ENCODE measurements around the gene WDR6. TPM values are rescaled to one million over a fixed set of nuclear protein-coding genes. Genes with fewer than 3 reads are reported as not detected.
A peak's percentile ranks its signal among the peaks of the same experiment; 100 is the strongest.

The WDR6 gene
- total and polyA plus RNA-seq, 9 of the 15 experiments (the other 6 are each of a cell fraction or from before 2014, with no cell fraction given) = 8.9 to 90.6 (median 44.7) TPM

DNA sequence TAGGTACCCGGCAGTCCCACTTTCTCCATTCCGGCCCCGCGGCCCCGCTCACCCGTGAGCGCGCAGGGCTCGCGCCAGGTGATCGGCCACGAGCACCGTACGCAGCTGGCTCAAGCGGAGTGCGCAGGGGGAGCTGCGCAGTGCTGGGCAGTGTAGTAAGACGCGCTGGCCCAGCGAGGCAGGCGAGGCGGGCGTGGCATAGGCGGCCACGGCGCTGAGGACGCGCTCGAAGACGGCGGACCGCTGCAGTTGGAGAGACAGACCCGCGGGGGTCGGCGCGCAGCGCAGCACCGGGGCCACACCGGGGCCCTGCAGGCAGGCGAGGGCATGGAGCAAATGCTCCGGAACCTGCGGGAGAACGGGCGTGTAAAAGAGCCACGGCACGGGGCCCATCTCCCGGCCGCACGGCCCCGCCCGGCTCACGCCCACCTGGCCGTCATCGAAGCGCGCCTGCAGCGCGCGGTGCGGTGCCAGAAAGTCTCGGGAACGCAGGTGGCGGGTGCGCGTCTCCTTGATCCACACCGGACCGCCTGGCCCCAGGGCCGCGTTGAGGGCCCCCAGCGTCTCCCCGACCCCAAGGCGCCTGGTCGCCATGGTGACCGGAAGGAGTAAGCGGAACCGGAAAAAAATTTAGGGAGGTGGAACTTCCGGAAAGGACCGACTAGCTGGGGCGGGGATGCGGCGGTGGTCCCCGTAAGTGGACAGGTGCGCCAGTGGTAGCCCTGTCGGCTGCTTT lies 10.9 kb downstream of the WDR6 start, which contains the start of gene DALRD3 (continued):
- no peak for TF ChIP-seq MXD1 (CRISPR knock-in tag; IDR thresholded peaks at IDR 0.05; ENCODE audit: borderline replicate concordance, poor library complexity, severe bottlenecking)
- TF ChIP-seq L3MBTL2 (IDR thresholded peaks at IDR 0.05) = peak; percentile 61; the same call in 1 of the 2 replicates
- TF ChIP-seq DMBX1 (CRISPR knock-in tag; IDR thresholded peaks at IDR 0.05; ENCODE audit: borderline replicate concordance) = 0 out of 2 replicates have a peak, but pooled peaks have one; percentile 35
- TF ChIP-seq ZBTB11 (CRISPR knock-in tag; IDR thresholded peaks at IDR 0.05) = peak in 1 of 3 experiments; percentile 81; a peak in 2 of 6 replicates
- 0 out of 2 replicates have a peak, but pooled peaks have one; percentile 13 for TF ChIP-seq MBD2 (IDR thresholded peaks at IDR 0.05; ENCODE audit: borderline replicate concordance, low read depth)
- peak; percentile 93 for TF ChIP-seq CREB1 (IDR thresholded peaks at IDR 0.05)
- peak; percentile 93 for TF ChIP-seq CREB1 (CRISPR knock-in tag; IDR thresholded peaks at IDR 0.05)
- TF ChIP-seq ZNF75A (CRISPR knock-in tag; IDR thresholded peaks at IDR 0.05) = 0 out of 2 replicates have a peak, but pooled peaks have one; percentile 17
- no peak for TF ChIP-seq MTA2 (IDR thresholded peaks at IDR 0.05; ENCODE audit: low read depth)
- TF ChIP-seq MAX (CRISPR knock-in tag; IDR thresholded peaks at IDR 0.05) = peak; percentile 78
- no peak; the same call in 1 of the 2 replicates for TF ChIP-seq ETS1 (conservative IDR thresholded peaks at IDR 0.05; ENCODE audit: control insufficient read depth, low read depth, low read length)
- 0 out of 2 replicates have a peak, but pooled peaks have one; percentile 43 for TF ChIP-seq ZBTB9 (CRISPR knock-in tag; IDR thresholded peaks at IDR 0.05)
- TF ChIP-seq, protein P1, sequence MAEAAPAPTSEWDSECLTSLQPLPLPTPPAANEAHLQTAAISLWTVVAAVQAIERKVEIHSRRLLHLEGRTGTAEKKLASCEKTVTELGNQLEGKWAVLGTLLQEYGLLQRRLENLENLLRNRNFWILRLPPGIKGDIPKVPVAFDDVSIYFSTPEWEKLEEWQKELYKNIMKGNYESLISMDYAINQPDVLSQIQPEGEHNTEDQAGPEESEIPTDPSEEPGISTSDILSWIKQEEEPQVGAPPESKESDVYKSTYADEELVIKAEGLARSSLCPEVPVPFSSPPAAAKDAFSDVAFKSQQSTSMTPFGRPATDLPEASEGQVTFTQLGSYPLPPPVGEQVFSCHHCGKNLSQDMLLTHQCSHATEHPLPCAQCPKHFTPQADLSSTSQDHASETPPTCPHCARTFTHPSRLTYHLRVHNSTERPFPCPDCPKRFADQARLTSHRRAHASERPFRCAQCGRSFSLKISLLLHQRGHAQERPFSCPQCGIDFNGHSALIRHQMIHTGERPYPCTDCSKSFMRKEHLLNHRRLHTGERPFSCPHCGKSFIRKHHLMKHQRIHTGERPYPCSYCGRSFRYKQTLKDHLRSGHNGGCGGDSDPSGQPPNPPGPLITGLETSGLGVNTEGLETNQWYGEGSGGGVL (CRISPR knock-in tag; IDR thresholded peaks at IDR 0.05) = no peak
- TF ChIP-seq POLR2A (conservative IDR thresholded peaks at IDR 0.05) = peak; percentile 43
- TF ChIP-seq C11orf30 (IDR thresholded peaks at IDR 0.05; ENCODE audit: low read depth) = peak; percentile 56
- 0 out of 2 replicates have a peak, but pooled peaks have one; percentile 41 for TF ChIP-seq ERF (CRISPR knock-in tag; IDR thresholded peaks at IDR 0.05)
- TF ChIP-seq ZNF511 (CRISPR knock-in tag; IDR thresholded peaks at IDR 0.05) = 0 out of 2 replicates have a peak, but pooled peaks have one; percentile 12
